Camera-type eye (tissue), 1 donor: Measurements from ENCODE around the gene RAB33B. TPM values are rescaled to one million over a fixed set of nuclear protein-coding genes. Genes with fewer than 3 reads are reported as not detected.

Experiments used
- total RNA-seq: library from RNA; depleted of rRNA; stranded (reverse); fragments of >200 nt; gene quantifications from one replicate; pipeline ENCODE4 v1.2.3, GENCODE V29; 2014

Gene RAB33B
- 23.4 TPM for total RNA-seq

GRCh38 chr4:139454111-139455045 is at the start of gene RAB33B:
Gene RAB33B, plus strand, starts transcription at chr4:139454121. Its CDS starts 75 bp downstream, at chr4:139454196.

Other genes starting within 250 kb of the RAB33B start
- gene MGARP, start 173.9 kb upstream of the RAB33B start, total RNA-seq: 98.1 TPM
- 67.6 TPM for gene NAA15, start 152.6 kb upstream of the RAB33B start, total RNA-seq
- gene NDUFC1, start 151.6 kb upstream of the RAB33B start, total RNA-seq: 25.9 TPM
- gene SETD7, start 102.1 kb downstream of the RAB33B start, total RNA-seq: 63.8 TPM
- gene MGST2, start 211.7 kb downstream of the RAB33B start, total RNA-seq: 14.2 TPM